BJ (cell line): ENCODE results near the gene KRT23. TPM values are rescaled to one million over a fixed set of nuclear protein-coding genes. Genes with fewer than 3 reads are reported as not detected.

Experiments
- CTCF ChIA-PET: fragments of 350-600 bp; formaldehyde crosslinking; extraction: SDS; loops from one replicate; lab custom pipeline; 2021; ENCODE audit warnings: antibody characterized with exemption, inconsistent platforms; lab: Yijun Ruan, JAX
- POLR2A ChIA-PET: fragments of 300-600 bp; sonication (Branson Sonifier 250); formaldehyde crosslinking; extraction: SDS; loops from one replicate; lab custom pipeline; 2021; ENCODE audit warnings: antibody characterized with exemption; lab: Charles Lee
- DNase-seq: peaks from one replicate; pipeline ENCODE4 v3.0.0-alpha.2; 2011; ENCODE audit warnings: low read depth
- H3K27me3 ChIP-seq: 2 replicates; pipeline ENCODE4 v1.6.0; 2011; ENCODE audit warnings: low read length; ENCODE audit not compliant: control insufficient read depth, insufficient read depth
- H3K36me3 ChIP-seq: 2 replicates; pipeline ENCODE4 v1.5.1; 2011; ENCODE audit warnings: low read length; ENCODE audit not compliant: control insufficient read depth, insufficient read depth
- H3K4me3 ChIP-seq: 2 replicates; pipeline ENCODE4 v1.5.1; 2011; ENCODE audit warnings: low read depth, mild to moderate bottlenecking, control low read depth, low read length
- CTCF ChIP-seq: IDR thresholded peaks from 2 replicates; pipeline ENCODE4 v1.5.1; 2011; ENCODE audit warnings: low read depth, mild to moderate bottlenecking, control low read depth, inconsistent platforms, low read length, moderate library complexity; ENCODE audit not compliant: insufficient read depth
- polyA plus RNA-seq: library from polyadenylated mRNA; depleted of rRNA; stranded (reverse); fragments of >200 nt; gene quantifications from 2 replicates; pipeline ENCODE4 v1.2.3, GENCODE V29; 2011; rRNA removed

The KRT23 gene
- polyA plus RNA-seq, 1 experiment: 0.11 TPM

DNA sequence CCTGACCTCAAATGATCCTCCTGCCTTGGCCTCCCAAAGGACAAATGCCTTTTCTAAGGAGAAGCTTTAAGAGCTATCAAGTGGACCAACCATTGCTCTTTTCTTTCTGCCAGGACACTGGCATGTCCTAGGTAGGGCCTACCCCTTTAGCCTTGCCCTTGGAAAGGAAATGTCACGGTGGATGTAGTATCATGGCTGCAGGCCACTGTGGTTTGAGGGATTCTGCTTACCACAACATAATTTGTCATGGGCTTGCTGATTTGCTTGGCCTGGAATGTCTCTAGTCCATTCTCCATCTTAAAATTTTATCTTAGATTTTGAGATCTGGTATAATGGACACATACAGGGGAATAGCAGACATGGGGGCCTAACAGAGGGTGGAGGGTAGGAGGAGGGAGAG is 58.4 kb downstream of the KRT23 start:
- TF ChIP-seq CTCF: no peak
- H3K4me3 ChIP-seq: no peak overlapping the region
- ChIA-PET POLR2A (no interaction called here), CTCF (interaction anchor here (0.6 kb wide), 1 partner anchor 81 kb away, joined by 3 read pairs; no protein-coding TSS in a partner anchor)
- H3K27me3 ChIP-seq: no peaks in the 10 kb centered on the region
- no peak for DNase-seq
- no peaks in the 10 kb centered on the region for H3K36me3 ChIP-seq

DNA sequence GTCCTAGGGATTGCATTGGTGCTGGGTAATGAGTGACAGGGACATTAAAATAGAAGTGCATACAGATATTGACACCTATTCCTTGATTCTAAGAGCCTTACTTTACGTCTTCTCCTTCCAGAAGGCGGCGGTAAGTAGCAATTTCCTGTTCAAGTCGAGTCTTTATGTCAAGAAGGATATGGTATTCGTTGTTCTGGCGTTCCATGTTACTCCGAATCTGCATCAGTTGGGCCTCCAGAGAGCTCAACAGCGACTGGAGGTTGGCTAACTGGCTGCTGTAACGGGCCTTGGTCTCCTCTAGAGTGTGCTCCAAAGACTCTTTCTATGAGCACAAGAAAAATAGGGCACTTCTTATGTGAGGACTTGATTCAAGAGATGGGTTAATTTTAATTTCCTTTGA is 59.4 kb downstream of the KRT23 start:
- Histone ChIP-seq H3K4me3 (no peak overlapping the region), H3K36me3 (no peaks in the 10 kb centered on the region), H3K27me3 (no peaks in the 10 kb centered on the region)
- no peak for DNase-seq
- CTCF ChIA-PET: interaction anchor here (1.4 kb wide), 1 partner anchor 8 kb away, joined by 3 read pairs; no protein-coding TSS in a partner anchor
- POLR2A ChIA-PET: no interaction called here
- no peak for TF ChIP-seq CTCF

DNA sequence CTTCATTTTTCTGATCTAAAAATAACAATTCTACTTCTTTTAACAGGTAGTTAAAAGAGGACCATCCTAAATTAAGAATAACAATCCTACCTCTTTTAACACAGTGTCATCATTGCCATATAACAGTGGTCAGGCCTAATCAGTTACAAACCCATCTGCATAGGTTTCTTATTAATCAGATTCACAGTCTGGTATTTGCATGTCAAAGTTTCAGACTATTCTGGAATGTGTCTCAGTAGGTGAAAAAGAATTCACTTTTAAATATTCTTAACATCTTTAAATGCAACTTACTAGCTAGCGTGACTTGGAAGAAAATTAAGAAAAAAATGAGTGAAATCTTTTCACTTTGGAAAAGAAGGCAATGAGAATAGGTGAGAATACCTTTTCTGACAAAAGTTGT is 63.6 kb downstream of the KRT23 start:
- no peak for TF ChIP-seq CTCF
- no peaks in the 10 kb centered on the region for H3K27me3 ChIP-seq
- ChIA-PET CTCF (interaction anchor here (0.6 to 2.2 kb wide), 7 partner anchors 11 to 794 kb away, joined by 3 to 8 read pairs (median 4); partner anchors contain the start of gene KRT20), POLR2A (no interaction called here)
- no peaks in the 10 kb centered on the region for H3K36me3 ChIP-seq
- H3K4me3 ChIP-seq: no peak overlapping the region
- DNase-seq: no peak

DNA sequence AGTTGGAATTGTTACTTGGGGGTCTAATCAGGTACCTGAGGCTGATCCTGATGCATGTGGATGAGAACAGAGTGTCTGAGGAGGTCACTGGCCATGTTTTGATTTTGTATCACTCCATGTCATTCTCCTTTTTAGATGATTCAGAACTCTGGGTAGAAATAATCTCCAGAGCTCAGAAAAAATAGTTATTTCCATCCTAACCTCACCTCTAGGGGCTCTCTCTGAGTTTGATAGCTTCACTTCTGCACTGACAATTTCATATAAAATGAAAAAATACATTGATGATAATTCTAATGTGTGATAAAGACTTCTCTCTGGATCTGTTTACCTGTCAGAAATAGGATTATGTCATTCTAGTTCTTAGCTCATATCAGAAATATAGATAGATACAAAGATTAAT is 64.2 kb downstream of the KRT23 start:
- Histone ChIP-seq H3K4me3 (no peak overlapping the region), H3K27me3 (no peaks in the 10 kb centered on the region), H3K36me3 (no peaks in the 10 kb centered on the region)
- ChIA-PET POLR2A (no interaction called here), CTCF (interaction anchor here (0.6 to 2.2 kb wide), 8 partner anchors 12 to 794 kb away, joined by 3 to 8 read pairs (median 4); partner anchors contain the start of gene KRT20)
- DNase-seq: no peak
- TF ChIP-seq CTCF: peak; percentile 17; the same call in 1 of the 2 replicates

Other genes with a start within 250 kb of the KRT23 start
- gene KRT24, start 233.9 kb downstream of the KRT23 start, polyA plus RNA-seq: not detected in 2 replicates
- not detected in 2 replicates for gene KRT25, start 182.3 kb downstream of the KRT23 start, polyA plus RNA-seq
- gene KRT26, start 165.4 kb downstream of the KRT23 start, polyA plus RNA-seq: not detected in 2 replicates
- gene KRT27, start 155.1 kb downstream of the KRT23 start, polyA plus RNA-seq: not detected in 2 replicates
- not detected in 2 replicates for gene KRT28, start 137.7 kb downstream of the KRT23 start, polyA plus RNA-seq
- 6.4 and 16.1 TPM in 2 replicates for gene KRT10, start 115.0 kb downstream of the KRT23 start, polyA plus RNA-seq
- not detected in 2 replicates for gene KRT12, start 70.4 kb downstream of the KRT23 start, polyA plus RNA-seq
- gene KRT20, start 52.4 kb downstream of the KRT23 start, polyA plus RNA-seq: not detected in 2 replicates
- not detected in 2 replicates for gene KRT39, start 29.3 kb upstream of the KRT23 start, polyA plus RNA-seq
- gene KRT40, start 46.7 kb upstream of the KRT23 start, polyA plus RNA-seq: not detected in 2 replicates
- not detected in 2 replicates for gene KRTAP3-3, start 56.5 kb upstream of the KRT23 start, polyA plus RNA-seq
- not detected in 2 replicates for gene KRTAP3-2, start 62.3 kb upstream of the KRT23 start, polyA plus RNA-seq
- 0.16 TPM in 1 of 2 replicates, not detected in the other for gene KRTAP3-1, start 71.5 kb upstream of the KRT23 start, polyA plus RNA-seq
- gene KRTAP1-5, start 89.6 kb upstream of the KRT23 start, polyA plus RNA-seq: 62.3 and 65.1 TPM in 2 replicates
- not detected in 2 replicates for gene KRTAP1-4, start 92.5 kb upstream of the KRT23 start, polyA plus RNA-seq
- gene KRTAP1-3, start 97.2 kb upstream of the KRT23 start, polyA plus RNA-seq: not detected in 2 replicates
- 0.32 TPM in 1 of 2 replicates, not detected in the other for gene KRTAP1-1, start 103.8 kb upstream of the KRT23 start, polyA plus RNA-seq
- not detected in 2 replicates for gene KRTAP2-1, start 109.7 kb upstream of the KRT23 start, polyA plus RNA-seq
- 0.16 TPM in 1 of 2 replicates, not detected in the other for gene KRTAP2-2, start 117.6 kb upstream of the KRT23 start, polyA plus RNA-seq
- 1.3 and 1.4 TPM in 2 replicates for gene KRTAP2-3, start 122.5 kb upstream of the KRT23 start, polyA plus RNA-seq
- not detected in 2 replicates for gene KRTAP2-4, start 128.2 kb upstream of the KRT23 start, polyA plus RNA-seq
- not detected in 2 replicates for gene KRTAP4-7, start 146.5 kb upstream of the KRT23 start, polyA plus RNA-seq
- gene KRTAP4-8, start 160.5 kb upstream of the KRT23 start, polyA plus RNA-seq: not detected in 2 replicates
- not detected in 2 replicates for gene KRTAP4-16, start 164.6 kb upstream of the KRT23 start, polyA plus RNA-seq
- gene KRTAP4-9, start 167.7 kb upstream of the KRT23 start, polyA plus RNA-seq: not detected in 2 replicates
- gene KRTAP4-11, start 180.7 kb upstream of the KRT23 start, polyA plus RNA-seq: not detected in 2 replicates
- 0.11 TPM in 1 of 2 replicates, not detected in the other for gene KRTAP4-12, start 186.5 kb upstream of the KRT23 start, polyA plus RNA-seq
- gene KRTAP4-6, start 202.9 kb upstream of the KRT23 start, polyA plus RNA-seq: not detected in 2 replicates
- gene KRTAP4-5, start 212.2 kb upstream of the KRT23 start, polyA plus RNA-seq: not detected in 2 replicates
- not detected in 2 replicates for gene KRTAP4-4, start 223.1 kb upstream of the KRT23 start, polyA plus RNA-seq
- gene KRTAP4-3, start 230.6 kb upstream of the KRT23 start, polyA plus RNA-seq: not detected in 2 replicates
- not detected in 2 replicates for gene KRTAP4-2, start 240.6 kb upstream of the KRT23 start, polyA plus RNA-seq
- 0.12 TPM in 1 of 2 replicates, not detected in the other for gene KRTAP4-1, start 247.3 kb upstream of the KRT23 start, polyA plus RNA-seq